Endometrium (tissue), 2 donors: ENCODE data around the gene PHLDA1.

Experiments used
- FAIRE-seq: peaks from 2 replicates; lab custom pipeline; 2012; peaks lifted over from hg19 to GRCh38; lab: Jason Lieb, UNC
- donor health status: control.
- donor health status: control.

Gene PHLDA1

DNA sequence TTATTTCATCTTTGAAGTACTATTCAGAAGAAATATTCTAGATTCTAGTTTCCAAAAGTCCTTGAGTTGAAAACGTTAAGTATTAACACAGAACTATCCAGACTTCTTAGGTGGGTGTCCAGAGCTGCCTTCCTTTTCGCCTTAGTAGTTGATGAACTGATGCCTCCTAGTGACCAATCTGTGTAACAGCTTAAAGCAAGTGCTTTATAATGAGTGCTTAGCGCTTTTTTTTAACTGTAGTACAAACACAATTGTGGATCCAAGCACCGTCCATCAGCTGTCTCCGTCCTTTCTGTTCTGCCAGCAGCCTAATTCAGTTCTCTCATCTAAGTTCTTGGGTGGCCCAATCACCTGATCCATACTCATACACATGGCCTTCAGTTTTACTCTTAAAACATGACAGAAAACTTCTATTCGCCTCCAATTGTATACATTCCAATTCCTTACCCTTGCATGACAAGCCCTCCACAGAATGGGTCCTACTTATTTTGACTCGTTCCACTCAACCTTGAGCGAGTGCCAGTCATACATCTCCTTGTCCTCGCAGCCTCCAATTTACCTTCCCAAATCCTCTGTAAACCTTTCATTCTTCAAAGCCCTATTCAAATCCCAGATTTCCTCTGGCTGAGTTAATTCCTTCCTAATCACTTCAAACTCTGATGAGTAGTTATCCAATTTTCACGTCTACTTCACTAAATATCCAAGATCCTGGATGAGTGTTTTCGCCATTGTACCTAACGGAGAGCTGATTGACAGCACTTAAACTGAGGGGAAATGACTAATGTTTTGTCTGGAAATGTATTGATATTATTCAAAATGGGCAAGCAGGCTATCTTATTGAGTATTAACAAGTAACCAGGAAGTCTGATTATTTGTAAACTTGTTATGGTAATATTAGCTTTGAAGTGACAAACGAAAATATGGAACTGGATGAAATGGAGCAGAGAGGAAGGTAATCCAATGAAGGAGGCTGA is 5.8 kb upstream of the PHLDA1 start:
- FAIRE-seq, result peak; percentile 87

DNA sequence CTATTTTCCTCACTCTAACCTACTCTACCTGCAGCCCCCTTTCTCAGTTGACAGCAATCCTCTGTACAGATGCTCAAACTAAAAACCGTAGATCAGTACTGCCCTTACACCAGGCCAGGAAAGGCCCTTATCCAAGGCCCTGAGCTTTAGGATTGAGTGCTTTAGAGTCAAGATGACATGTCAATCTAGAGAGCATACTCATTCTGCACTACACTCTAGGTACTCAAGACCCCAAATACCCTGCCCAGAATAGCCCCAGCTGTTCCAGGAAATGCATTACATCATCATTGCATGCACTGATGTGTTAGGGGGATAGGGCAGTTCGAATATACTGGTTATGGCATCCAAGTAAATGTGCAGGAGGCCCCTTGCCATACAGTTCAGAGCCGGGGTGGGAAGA is 3.5 kb upstream of the PHLDA1 start:
- FAIRE-seq, result no peak

DNA sequence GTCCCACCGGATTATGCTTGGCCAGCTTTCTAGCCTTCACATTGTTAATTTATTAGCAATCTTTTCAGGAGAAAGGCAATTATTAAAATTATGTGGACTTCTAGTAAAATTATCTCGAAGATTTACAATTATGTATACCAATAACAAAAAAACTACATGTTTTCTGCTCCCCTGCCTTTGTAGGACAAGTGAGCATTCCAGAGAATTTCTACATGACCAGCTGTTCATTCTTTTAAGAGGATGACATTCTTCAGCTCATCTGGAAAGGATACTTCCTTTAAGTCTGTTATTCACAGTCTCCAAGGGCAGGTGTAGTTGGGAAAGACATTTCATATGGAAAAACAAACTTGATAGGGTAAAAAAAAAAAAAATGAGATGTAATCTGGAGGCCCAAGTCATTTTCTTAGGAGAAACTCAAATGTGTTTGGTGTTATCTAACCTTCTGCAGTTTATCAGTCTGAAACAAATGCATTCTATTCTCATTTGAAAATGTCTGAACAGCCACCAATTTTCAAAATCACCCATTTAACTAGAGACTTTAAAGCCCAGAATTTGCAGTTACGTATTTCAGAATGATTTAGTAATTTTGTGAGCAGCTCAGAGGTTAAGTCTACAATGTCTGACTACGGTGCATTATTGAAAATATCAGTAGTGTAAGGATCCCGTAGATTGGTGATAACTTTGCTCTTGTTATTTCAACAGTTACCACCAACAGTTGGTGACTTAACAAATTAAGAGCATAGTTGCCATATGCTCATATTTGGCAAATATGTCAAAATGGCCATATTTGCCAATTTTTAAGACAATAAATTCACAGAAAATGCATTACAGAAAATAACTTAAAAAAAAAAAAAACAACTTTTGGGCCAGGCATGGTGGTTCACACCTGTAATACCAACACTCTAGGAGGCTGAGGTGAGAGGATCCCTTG is 1.8 kb upstream of the PHLDA1 start:
- no peak for FAIRE-seq

DNA sequence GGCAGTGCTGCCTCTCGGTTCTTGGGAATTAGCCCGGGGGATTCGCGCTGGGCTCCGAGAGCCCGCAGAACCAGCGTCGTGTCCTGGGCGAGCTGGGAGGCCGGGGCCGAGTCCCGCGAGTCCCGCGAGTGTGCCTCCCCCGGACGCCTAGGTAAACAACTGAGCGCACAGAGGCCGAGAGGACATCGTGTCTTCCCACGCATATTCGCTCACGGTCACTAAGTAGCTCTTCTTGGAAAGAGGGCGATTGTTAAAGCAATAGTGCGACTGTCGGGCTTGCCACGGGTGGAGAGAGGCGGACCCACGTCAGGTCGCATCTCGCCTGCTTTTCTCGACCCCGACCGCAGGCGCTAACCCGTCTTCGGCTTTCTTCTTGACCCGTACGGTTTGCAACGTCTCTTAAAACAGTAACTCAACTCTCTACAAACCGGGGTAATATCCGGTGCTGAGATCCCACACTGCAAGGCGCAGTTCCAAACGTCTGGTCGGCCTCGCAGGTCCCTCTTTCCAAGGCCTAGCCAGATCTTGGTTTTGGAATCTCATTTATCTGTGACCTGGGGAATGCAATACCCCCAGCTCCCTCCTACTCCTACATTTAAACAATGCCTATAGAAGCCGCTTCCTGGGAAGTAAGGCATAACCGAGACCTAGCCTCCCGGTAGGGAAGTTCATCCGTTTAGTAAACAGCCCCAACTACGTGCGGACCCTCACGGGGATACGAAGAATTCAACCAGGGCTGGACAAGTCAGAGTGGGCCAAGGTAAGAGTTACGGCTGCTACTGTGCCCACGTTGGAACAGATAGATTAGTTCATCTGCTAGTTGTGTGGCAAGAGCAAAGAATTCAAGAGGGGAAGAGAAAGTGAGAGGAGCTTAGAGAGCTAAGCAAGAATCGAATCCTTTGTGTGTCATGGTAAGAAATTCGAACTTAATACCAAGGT is 736 bp upstream of the PHLDA1 start:
- no peak for FAIRE-seq

DNA sequence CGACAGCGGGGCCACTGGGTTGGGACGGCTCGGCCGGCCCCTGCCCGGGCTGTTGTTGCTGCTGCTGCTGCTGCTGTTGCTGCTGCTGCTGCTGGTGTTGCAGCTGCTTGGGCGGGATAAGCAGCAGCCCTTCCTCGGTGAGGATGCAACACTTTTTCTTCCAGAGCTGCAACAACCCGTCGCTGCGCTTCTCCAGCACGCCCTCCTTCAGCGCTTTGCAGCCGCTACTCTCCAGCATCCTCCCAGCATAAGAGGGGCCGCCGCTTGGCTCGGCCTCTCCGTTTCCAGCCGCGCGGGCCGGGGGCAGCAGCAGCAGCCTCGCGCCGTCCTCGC is 529 bp downstream of the PHLDA1 start:
- no peak for FAIRE-seq

DNA sequence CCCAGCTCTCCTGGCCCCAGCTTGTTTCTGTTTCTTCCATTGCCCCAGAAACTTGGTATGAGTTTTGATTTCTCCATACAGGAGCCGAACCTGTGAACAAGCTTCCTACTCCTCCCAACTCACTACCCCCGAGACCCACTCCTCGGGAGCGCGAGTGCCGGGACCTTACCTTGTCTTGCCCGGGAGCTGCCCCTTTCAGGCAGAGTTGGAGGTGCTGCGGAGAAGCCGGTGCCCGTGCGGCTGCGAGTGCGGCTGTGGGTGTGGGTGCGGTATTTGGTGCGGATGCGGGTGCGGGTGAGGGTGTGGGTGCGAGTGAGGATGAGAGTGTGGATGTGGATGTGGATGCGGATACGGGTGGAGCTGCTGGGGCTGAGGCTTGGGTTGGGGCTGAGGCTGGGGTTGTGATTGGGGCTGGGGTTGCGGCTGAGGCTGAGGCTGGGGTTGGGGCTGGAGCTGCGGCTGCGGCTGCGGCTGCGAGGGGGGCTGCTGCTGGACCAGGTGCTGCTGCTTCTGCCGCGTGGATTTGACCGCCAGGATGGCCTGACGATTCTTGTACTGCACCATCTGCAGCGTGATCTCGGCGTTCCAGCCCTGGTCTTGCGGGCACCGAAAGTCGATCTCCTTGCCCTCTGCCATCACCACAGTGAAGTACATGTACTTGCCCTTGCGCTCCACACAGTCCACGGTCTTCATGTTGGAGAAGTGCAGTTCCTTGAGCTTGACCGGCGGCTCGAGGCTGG is 1.1 kb downstream of the PHLDA1 start:
- no peak for FAIRE-seq

DNA sequence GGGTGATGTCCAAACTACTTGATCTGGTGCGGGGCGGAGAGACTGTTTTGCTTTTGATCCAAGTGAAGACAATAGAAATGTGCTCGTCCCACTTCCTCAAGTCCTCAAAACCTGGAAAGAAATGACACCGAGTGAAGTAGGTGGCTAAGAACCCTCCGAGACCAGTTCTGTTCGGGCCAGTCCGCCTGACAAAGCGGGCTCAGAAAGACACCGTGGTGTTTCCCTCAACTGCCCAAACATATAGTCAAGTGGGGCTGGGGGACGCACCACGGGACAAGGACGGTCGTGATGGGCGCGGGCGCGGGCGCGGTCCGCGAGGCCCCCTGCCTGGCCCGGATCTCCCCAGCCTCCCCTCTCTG is 1.6 kb downstream of the PHLDA1 start:
- FAIRE-seq, result no peak

DNA sequence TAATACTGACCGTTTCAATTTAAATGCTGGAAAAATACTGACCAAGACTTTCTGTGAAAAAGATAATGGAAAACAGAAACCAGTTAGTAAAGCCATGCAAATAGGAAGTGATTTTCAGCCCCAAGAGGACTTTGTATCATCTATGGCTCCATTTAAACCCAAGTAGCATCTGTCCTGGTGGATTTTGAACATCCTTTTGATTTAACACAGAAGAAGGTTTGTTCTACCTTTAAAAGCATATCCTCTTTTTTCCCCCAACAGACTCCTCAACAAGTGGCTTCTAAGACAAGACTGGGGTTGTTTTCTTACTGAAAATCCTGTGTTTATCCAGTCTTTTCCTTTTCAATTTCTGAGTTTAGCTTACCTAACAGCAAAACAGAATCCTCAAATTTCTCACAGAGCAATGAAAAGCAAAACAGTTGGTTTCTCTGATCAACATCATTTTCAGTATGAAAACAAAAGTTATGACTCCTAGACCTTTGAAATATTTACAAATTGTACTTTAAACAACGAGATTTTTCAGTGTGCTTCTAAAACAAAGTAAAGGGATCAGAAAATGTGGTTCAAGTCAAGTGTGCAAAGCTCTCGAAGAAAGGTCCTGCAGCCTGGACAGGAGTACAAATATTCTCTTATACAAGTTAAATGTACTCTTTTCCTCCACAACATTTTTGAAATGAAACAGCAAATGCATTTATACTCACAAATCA is 2.9 kb downstream of the PHLDA1 start:
- no peak for FAIRE-seq

DNA sequence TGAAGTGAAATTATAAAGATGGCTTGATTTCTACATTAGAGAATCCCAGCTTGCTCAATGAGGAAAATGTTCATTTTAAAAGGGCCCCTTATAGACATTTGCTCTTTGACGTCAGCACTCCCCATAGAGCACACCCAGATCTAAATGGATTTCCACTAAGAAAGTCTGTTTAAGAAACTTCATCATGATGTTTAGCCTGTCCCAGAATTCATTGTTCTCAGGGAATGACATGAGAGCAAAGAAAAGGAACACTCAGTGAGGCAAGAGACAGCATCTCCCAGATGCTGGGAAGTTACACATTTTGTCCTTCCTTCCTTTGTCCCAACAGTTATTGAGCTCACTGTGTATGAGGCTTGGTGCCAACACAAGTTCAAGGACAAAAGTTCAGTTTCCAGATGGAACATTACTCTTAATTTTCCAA is 4.9 kb downstream of the PHLDA1 start:
- no peak for FAIRE-seq

DNA sequence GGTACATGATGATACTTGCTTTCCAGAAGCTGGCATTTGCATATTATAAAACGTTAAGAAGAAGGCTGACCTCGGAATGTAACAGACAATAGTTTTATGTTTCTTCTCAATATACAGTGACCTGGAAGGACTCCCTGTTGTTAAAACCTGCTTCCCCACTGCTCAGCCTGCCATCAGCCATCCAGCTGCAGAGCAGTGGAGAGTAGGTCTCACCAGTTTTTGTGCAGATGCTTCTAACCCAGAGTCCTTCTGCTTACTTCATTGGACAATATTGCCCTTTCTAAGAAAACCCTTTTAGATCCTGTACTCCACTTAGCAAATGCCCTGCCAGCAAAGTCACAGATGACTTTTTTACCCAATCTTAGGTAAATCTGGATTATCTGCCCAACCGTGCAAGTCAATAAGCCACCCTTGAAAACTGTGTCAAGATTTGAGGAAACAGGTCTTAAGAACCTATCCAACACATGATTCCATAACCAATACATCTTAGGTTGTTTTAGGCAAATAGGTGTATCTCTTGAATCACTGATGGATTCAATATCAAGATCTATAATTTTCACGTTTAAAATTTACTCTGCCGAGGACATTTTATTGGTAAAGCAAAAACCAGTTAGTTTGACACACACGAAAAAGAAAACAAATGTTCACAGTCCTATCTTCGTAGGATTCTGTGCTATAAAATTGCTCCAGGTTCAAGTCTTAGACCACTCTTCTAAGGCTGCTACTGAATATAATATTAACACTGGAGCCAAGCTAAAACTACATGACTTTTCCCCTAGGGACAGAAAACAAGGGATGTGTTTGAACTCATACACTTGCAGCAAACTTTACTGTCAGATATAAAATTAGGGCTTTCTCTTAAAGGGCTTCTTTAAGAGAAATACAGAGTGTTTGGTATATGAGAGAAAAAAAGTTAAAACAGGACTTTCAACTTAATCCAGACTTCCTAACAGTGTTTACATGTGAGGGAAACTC is 5.7 kb downstream of the PHLDA1 start:
- FAIRE-seq, result no peak

DNA sequence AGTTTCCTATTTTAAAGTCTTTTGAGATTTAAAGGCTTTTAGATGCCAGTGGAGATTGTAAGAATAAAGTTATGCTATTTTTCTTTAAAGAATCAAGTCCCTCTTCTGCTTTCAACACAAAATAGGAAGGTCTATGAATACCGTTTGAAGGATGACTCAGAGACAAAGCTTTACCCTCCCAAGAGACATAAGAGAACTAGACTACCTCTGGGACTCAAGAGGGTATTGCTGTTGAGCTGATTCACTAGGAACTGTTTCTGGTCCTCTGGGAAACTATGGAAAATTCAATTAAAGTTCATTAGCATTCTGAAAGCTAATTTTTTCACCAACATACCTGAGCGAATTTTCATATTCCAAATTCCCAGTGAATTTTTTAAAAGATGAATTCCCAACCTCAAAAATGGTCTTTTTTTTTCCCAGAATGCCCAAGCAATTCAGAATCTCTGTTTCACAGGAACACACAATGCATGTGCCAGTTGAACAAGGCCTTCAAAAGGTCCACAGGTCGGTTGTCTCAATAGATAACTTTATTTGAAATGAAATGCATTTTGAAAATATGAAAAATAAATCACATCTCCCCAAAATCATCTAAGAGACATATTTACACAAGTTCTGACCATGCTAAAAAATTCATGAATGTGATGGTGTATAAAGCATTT is 6.5 kb downstream of the PHLDA1 start:
- no peak for FAIRE-seq

DNA sequence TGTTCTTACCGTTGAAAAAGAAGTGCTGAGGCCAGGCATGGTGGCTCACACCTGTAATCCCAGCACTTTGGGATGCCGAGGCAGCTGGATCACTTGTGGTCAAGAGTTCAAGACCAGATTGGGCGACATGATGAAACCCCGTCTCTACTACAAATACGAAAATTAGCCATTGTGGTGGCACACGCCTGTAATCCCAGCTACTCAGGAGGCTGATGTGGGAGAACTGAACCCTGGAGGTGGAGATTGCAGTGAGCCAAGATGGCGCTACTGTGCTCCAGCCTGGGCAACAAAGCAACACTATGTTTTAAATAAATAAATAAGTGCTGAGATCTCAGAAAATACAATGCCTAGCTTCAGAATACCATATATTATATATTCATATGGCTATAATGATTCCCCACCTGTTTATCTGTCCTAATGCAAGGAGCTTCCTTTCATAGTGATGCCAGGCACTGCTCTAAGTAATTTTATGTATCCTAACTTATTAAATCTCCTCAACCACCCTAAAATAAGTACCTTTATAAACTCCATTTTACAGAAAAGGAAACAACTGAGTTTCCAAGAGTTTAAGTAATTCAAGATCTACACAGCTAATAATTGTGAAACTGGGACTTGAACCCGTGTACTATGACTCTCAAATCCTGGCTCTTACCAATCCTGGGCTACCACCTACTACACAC is 7.3 kb downstream of the PHLDA1 start:
- FAIRE-seq, result no peak

DNA sequence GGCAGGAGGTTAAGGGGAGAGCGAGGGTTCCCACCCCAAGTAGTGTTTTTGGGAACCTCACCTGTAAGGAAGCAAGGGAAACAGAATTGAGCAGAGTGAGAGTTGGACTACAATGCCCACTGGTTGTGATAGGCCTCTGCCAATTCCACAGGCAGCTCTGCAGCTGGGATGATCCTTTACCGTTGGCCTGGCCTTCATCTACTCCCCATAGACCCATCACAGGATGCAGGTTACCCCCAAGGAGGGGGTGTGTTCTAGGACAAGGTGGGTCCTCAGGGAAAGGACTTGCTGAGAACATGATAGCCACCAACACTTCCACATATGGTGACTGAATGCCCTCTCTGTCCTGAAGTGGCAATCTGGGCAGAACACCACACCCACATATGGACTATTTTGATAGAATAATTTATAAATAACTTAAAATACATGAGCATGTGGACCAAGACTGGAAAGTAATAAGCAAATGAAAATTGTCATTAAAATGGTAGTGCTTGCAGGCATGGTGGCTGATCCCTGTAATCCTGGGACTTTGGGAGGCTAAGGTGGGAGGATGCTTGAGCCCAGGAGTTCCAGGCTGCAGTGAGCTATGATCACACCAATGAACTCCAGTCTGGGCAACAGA is 8.4 kb downstream of the PHLDA1 start:
- FAIRE-seq, result no peak

DNA sequence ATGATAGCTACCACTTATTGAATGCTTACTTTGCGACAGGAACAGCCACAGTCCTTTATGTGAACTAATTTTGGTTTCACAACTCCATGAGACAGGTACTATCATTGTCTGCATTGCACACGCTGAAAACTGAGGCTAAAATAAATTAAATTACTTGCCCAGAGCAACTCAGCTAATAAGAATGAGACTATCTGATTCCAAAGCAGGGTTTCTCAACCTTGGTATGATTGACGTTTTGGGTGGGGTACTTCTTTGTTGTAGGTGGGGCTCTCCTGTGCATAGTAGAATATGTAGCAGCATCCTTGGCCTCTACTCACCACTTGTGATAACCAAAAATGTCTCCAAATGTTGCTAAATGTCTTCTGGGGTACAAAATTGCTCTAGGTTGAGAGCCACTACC is 9.1 kb downstream of the PHLDA1 start:
- FAIRE-seq, result no peak

DNA sequence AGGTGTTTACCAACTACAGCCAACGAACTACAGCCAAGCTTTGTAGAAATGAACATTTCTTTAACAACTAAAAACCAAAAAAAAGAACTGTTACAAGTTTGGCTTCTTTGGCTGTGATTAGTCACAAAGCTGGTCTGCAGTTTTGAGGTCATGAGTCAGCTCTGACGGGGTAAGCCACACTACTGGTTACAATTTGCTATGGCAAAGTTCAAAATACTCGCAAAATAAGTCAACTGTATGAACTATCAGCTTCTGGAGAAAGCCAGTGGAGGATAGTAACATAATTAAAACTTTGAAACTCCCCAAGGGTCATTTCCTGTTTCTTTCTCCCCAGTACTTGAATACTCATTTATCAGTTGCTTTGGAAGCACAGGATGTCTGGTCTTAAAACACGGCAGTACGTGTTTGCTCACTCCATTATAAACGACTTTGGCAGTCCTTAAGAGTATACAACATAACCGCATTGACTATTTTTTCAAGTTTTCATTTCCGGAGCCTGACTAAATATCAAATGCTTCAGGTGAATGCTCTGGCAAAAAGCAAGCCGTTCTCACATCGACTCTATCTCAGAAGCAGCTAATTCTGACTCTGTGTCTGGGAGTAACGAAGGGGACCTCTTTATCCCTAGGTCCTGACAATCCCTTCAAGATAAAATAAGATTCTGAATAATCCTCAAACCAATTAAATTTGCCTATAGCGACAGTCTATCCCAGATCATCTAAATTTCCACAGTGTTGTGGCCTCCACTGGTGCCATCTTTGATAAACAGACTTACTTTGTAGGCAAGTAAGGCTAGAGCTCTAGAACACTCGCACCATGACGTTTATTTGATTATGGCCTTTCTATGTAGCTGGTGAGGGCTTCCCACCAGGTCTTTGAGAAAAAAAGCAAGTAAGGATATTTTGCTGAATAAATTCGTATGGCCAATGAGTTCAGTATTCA is 10.6 kb downstream of the PHLDA1 start:
- FAIRE-seq, result peak; percentile 46

DNA sequence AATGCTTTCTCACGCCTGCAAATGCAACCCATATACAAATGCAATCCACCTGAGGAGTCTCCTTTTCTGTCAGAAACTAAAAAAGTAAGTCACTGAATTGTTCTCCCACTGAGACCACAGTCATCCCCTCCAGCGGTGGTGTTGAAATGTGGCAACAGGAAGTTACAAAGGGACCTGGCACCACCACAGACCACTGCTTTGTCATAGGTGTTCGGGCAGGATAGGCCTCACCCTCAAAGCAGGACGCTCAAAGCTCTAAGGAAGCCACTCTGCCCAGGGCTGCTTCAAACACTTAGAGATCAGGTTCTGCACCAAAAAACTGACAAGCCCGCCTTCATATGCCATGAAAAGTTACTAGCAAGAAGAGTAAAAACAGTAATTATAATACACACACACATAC is 11.3 kb downstream of the PHLDA1 start:
- no peak for FAIRE-seq

DNA sequence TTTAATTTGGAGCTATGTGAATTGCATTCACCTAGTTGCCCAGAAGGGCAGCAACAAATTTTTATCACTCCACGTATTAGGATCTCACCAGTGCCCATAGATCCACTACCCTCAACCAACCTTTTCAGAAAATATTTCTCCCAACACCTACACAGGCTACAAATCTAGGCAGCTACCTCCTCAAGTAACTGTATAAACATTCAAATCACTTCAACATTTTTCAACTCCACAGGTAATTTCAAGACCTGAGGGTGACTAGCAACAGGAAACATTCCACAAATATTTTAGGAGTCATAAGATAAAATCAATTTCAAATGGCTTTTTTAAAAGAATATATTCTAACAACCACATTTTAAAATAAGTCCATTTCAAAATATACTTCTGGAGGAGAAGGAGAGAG is 12.9 kb downstream of the PHLDA1 start:
- no peak for FAIRE-seq
